ENCODE data around the gene SYCE3. TPM values are rescaled to one million over a fixed set of nuclear protein-coding genes. Genes with fewer than 3 reads are reported as not detected.
"Not testable (repeated sequence)": the region's sequence is repeated elsewhere in the genome, so short reads cannot be mapped to it uniquely, and the experiment has no call there.

The SYCE3 gene
- total RNA-seq, 1 experiment from 2014 or later: not detected

GRCh38 chr22:50522208-50522805 lies 40.4 kb downstream of the SYCE3 start:
- no peaks in the 10 kb centered on the region for H3K36me3 ChIP-seq (ENCODE audit: control insufficient read depth, insufficient read depth, low read length)
- H3K4me1 Mint-ChIP-seq (ENCODE audit: low read depth, unreplicated experiment): peaks cover 14% of the 10 kb centered on the region
- no peak for DNase-seq
- no peaks in the 10 kb centered on the region for H3K9me3 Mint-ChIP-seq (ENCODE audit: unreplicated experiment)
- no peaks in the 10 kb centered on the region for H3K9me3 ChIP-seq
- ChIA-PET CTCF (no interaction called here), POLR2A (no interaction called here)
- peaks cover 59% of the 10 kb centered on the region for H3K36me3 Mint-ChIP-seq (ENCODE audit: insufficient read depth, unreplicated experiment)
- H3K27me3 Mint-ChIP-seq (ENCODE audit: insufficient read depth, unreplicated experiment): no peaks in the 10 kb centered on the region
- H3K27me3 ChIP-seq (replicated peaks; ENCODE audit: control insufficient read depth, insufficient read depth, low read length): no peaks in the 10 kb centered on the region
- intact Hi-C loops (cut with micrococcal nuclease; ENCODE audit: unreplicated experiment): no loop called here
- H3K4me3 ChIP-seq (ENCODE audit: low read depth, low read length): no peak overlapping the region
- H3K27ac Mint-ChIP-seq (ENCODE audit: unreplicated experiment): no peak overlapping the region
- H3K4me1 ChIP-seq: peaks cover 17% of the 10 kb centered on the region
- TF ChIP-seq CTCF (IDR thresholded peaks at IDR 0.05; ENCODE audit: insufficient read depth in 1 of 2, low read depth in 1 of 2, low read length in 1 of 2, severe bottlenecking in 1 of 2, unreplicated experiment in 1 of 2): no peak
- BruUV-seq (replicated peaks): no TSS peak
- no peak overlapping the region for H3K4me3 Mint-ChIP-seq (ENCODE audit: unreplicated experiment)

GRCh38 chr22:50521710-50522109 lies 41.0 kb downstream of the SYCE3 start:
- TF ChIP-seq CTCF (IDR thresholded peaks at IDR 0.05; ENCODE audit: insufficient read depth in 1 of 2, low read depth in 1 of 2, low read length in 1 of 2, severe bottlenecking in 1 of 2, unreplicated experiment in 1 of 2): no peak
- DNase-seq: no peak
- ChIA-PET POLR2A (no interaction called here), CTCF (no interaction called here)
- intact Hi-C loops (cut with micrococcal nuclease; ENCODE audit: unreplicated experiment): no loop called here
- no TSS peak for BruUV-seq (replicated peaks)
- H3K4me3 Mint-ChIP-seq (ENCODE audit: unreplicated experiment): no peak overlapping the region
- no peak overlapping the region for H3K4me3 ChIP-seq (ENCODE audit: low read depth, low read length)
- H3K27ac Mint-ChIP-seq (ENCODE audit: unreplicated experiment): no peak overlapping the region
- H3K36me3 ChIP-seq (ENCODE audit: control insufficient read depth, insufficient read depth, low read length): no peaks in the 10 kb centered on the region
- peaks cover 59% of the 10 kb centered on the region for H3K36me3 Mint-ChIP-seq (ENCODE audit: insufficient read depth, unreplicated experiment)
- H3K9me3 Mint-ChIP-seq (ENCODE audit: unreplicated experiment): no peaks in the 10 kb centered on the region
- H3K4me1 Mint-ChIP-seq (ENCODE audit: low read depth, unreplicated experiment): peaks cover 8% of the 10 kb centered on the region
- H3K9me3 ChIP-seq: no peaks in the 10 kb centered on the region
- H3K27me3 ChIP-seq (replicated peaks; ENCODE audit: control insufficient read depth, insufficient read depth, low read length): no peaks in the 10 kb centered on the region
- H3K4me1 ChIP-seq: peaks cover 12% of the 10 kb centered on the region
- H3K27me3 Mint-ChIP-seq (ENCODE audit: insufficient read depth, unreplicated experiment): no peaks in the 10 kb centered on the region

- Mint-ChIP-seq H3K36me3 (ENCODE audit: insufficient read depth, unreplicated experiment) (peaks cover 53% of the 10 kb centered on the region), H3K4me1 (ENCODE audit: low read depth, unreplicated experiment) (peaks cover 8% of the 10 kb centered on the region), H3K27me3 (ENCODE audit: insufficient read depth, unreplicated experiment) (no peaks in the 10 kb centered on the region), H3K27ac (ENCODE audit: unreplicated experiment) (no peak overlapping the region), H3K4me3 (ENCODE audit: unreplicated experiment) (no peak overlapping the region), H3K9me3 (ENCODE audit: unreplicated experiment) (no peaks in the 10 kb centered on the region)
- Histone ChIP-seq H3K4me1 (peaks cover 9% of the 10 kb centered on the region; the same call in 1 of the 2 replicates), H3K27me3 (replicated peaks; ENCODE audit: control insufficient read depth, insufficient read depth, low read length) (no peaks in the 10 kb centered on the region), H3K9me3 (no peaks in the 10 kb centered on the region), H3K4me3 (ENCODE audit: low read depth, low read length) (no peak overlapping the region), H3K36me3 (ENCODE audit: control insufficient read depth, insufficient read depth, low read length) (peaks cover 2% of the 10 kb centered on the region; the same call in 1 of the 2 replicates)
- ChIA-PET CTCF (no interaction called here), POLR2A (no interaction called here)
- peak in 1 of 2 experiments; percentile 30 for DNase-seq
- intact Hi-C loops (cut with micrococcal nuclease; ENCODE audit: unreplicated experiment): no loop called here
- BruUV-seq (replicated peaks): no TSS peak
- TF ChIP-seq CTCF (IDR thresholded peaks at IDR 0.05; ENCODE audit: insufficient read depth in 1 of 2, low read depth in 1 of 2, low read length in 1 of 2, severe bottlenecking in 1 of 2, unreplicated experiment in 1 of 2): no peak
These were observed 41.8 kb downstream of the SYCE3 start for GRCh38 chr22:50520826-50521453.

GRCh38 chr22:50520184-50520583 lies 42.5 kb downstream of the SYCE3 start:
- H3K27me3 Mint-ChIP-seq (ENCODE audit: insufficient read depth, unreplicated experiment); H3K36me3 ChIP-seq (ENCODE audit: control insufficient read depth, insufficient read depth, low read length); H3K4me1 Mint-ChIP-seq (ENCODE audit: low read depth, unreplicated experiment); POLR2A ChIA-PET; H3K4me3 Mint-ChIP-seq (ENCODE audit: unreplicated experiment); H3K9me3 ChIP-seq; H3K27ac Mint-ChIP-seq (ENCODE audit: unreplicated experiment); H3K4me1 ChIP-seq; H3K27me3 ChIP-seq (replicated peaks; ENCODE audit: control insufficient read depth, insufficient read depth, low read length); intact Hi-C loops (cut with micrococcal nuclease; ENCODE audit: unreplicated experiment); H3K9me3 Mint-ChIP-seq (ENCODE audit: unreplicated experiment); H3K4me3 ChIP-seq (ENCODE audit: low read depth, low read length); BruUV-seq (replicated peaks); DNase-seq; CTCF ChIA-PET: not testable (repeated sequence)
- peaks cover 53% of the 10 kb centered on the region for H3K36me3 Mint-ChIP-seq (ENCODE audit: insufficient read depth, unreplicated experiment)

All from Caco-2 (cell line).